ENCODE results near the gene CTR9. TPM values are rescaled to one million over a fixed set of nuclear protein-coding genes. Genes with fewer than 3 reads are reported as not detected.

Gene CTR9
- total RNA-seq, 8 experiments from 2014 or later: 19.8 to 55.0 (median 30.6) TPM

- Histone ChIP-seq H3K4me1 (replicated peaks in 1 of 2) (peaks cover 0 to 8% of the 10 kb centered on the region in 2 donors), H3K4me3 (no peak overlapping the region), H3K27ac (no peak overlapping the region)
- in situ Hi-C loops (cut with MboI; ENCODE audit: low pct_unique_long_range_greater_than_20kb in 2 of 9, low sequenced_read_pairs in 9 of 9, unreplicated experiment in 9 of 9): loop anchor here in 7 of 9 experiments (25.0 kb wide), 5 partner anchors 212 to 987 kb away; partner anchors contain the start of gene RNF141 (in 2 of the 7)
- no peak for ATAC-seq (replicated peaks in 6 of 8)
- WGBS, 10 experiments: 0 to 100% (median 79%) methylated on average over 1 to 2 of the region's 2 CpGs; no CpG with 5 or more reads in 2 of the 10 experiments
These were observed 1.6 kb upstream of the CTR9 start for GRCh38 chr11:10749476-10749875.

GRCh38 chr11:10751581-10751940 lies 515 bp downstream of the CTR9 start:
- Histone ChIP-seq H3K4me3 (peak overlapping the region; percentile 52 to 81 (median 61)), H3K27ac (peak overlapping the region; percentile 94 to 96), H3K4me1 (replicated peaks in 1 of 2) (peaks cover 0 to 8% of the 10 kb centered on the region in 2 donors)
- in situ Hi-C loops (cut with MboI; ENCODE audit: low pct_unique_long_range_greater_than_20kb in 2 of 9, low sequenced_read_pairs in 9 of 9, unreplicated experiment in 9 of 9): loop anchor here in 2 of 9 experiments (25.0 kb wide), 1 partner anchor 1036 kb away; no protein-coding TSS in a partner anchor
- ATAC-seq (replicated peaks in 6 of 8): peak in 7 of 8 experiments; percentile 5 to 19 (median 11)
- WGBS, 10 experiments: 0 to 3% (median 0%) methylated on average over 1 to 9 of the region's 14 CpGs; no CpG with 5 or more reads in 4 of the 10 experiments

GRCh38 chr11:10752061-10752460 lies 1.0 kb downstream of the CTR9 start:
- 0 to 86% (median 34%) methylated on average over 1 to 2 of the region's 2 CpGs; no CpG with 5 or more reads in 1 of the 10 experiments for WGBS, 10 experiments
- in situ Hi-C loops (cut with MboI; ENCODE audit: low pct_unique_long_range_greater_than_20kb in 2 of 9, low sequenced_read_pairs in 9 of 9, unreplicated experiment in 9 of 9): loop anchor here in 2 of 9 experiments (25.0 kb wide), 1 partner anchor 1035 kb away; no protein-coding TSS in a partner anchor
- Histone ChIP-seq H3K4me1 (replicated peaks in 1 of 2) (peaks cover 0 to 8% of the 10 kb centered on the region in 2 donors), H3K4me3 (peak overlapping the region; percentile 52 to 81 (median 61)), H3K27ac (no peak overlapping the region)
- ATAC-seq (replicated peaks in 6 of 8): no peak

GRCh38 chr11:10752486-10752885 lies 1.4 kb downstream of the CTR9 start:
- H3K27ac ChIP-seq: no peak overlapping the region
- H3K4me3 ChIP-seq: peak overlapping the region in 4 of 5 donors; percentile 52 to 81 (median 62)
- WGBS, 10 experiments: 37 to 93% (median 69%) methylated on average over 1 to 7 of the region's 7 CpGs
- in situ Hi-C loops (cut with MboI; ENCODE audit: low pct_unique_long_range_greater_than_20kb in 2 of 9, low sequenced_read_pairs in 9 of 9, unreplicated experiment in 9 of 9): loop anchor here in 2 of 9 experiments (25.0 kb wide), 1 partner anchor 1035 kb away; no protein-coding TSS in a partner anchor
- no peak for ATAC-seq (replicated peaks in 6 of 8)
- H3K4me1 ChIP-seq (replicated peaks in 1 of 2): peaks cover 0 to 8% of the 10 kb centered on the region in 2 donors

- in situ Hi-C loops (cut with MboI; ENCODE audit: low pct_unique_long_range_greater_than_20kb in 2 of 9, low sequenced_read_pairs in 9 of 9, unreplicated experiment in 9 of 9): loop anchor here in 2 of 9 experiments (25.0 kb wide), 1 partner anchor 1028 kb away; no protein-coding TSS in a partner anchor
These were observed 7.9 kb downstream of the CTR9 start for GRCh38 chr11:10758957-10759356.

GRCh38 chr11:10761085-10761698 lies 10.1 kb downstream of the CTR9 start:
- in situ Hi-C loops (cut with MboI; ENCODE audit: low pct_unique_long_range_greater_than_20kb in 2 of 9, low sequenced_read_pairs in 9 of 9, unreplicated experiment in 9 of 9): loop anchor here in 2 of 9 experiments (25.0 kb wide), 1 partner anchor 1026 kb away; no protein-coding TSS in a partner anchor
- Histone ChIP-seq H3K4me3 (no peak overlapping the region), H3K4me1 (replicated peaks in 1 of 2) (no peaks in the 10 kb centered on the region), H3K27ac (no peak overlapping the region)
- WGBS, 10 experiments: 14 to 100% (median 88%) methylated on average over 2 to 5 of the region's 6 CpGs; no CpG with 5 or more reads in 2 of the 10 experiments
- no peak for ATAC-seq (replicated peaks in 6 of 8)

More at GRCh38 chr11:10758957-10759356, 7.9 kb downstream of the CTR9 start:
- H3K27ac ChIP-seq: no peak overlapping the region
- 50 to 100% (median 100%) methylated on average over 1 of the region's 1 CpG; no CpG with 5 or more reads in 1 of the 10 experiments for whole genome bisulfite sequencing, 10 experiments
- H3K4me3 ChIP-seq: no peak overlapping the region
- peak in 4 of 8 experiments; percentile 23 to 61 (median 38) for ATAC-seq (replicated peaks in 6 of 8)
- H3K4me1 ChIP-seq (replicated peaks in 1 of 2): no peaks in the 10 kb centered on the region

- Histone ChIP-seq H3K4me1 (replicated peaks in 1 of 2) (no peaks in the 10 kb centered on the region), H3K27ac (no peak overlapping the region), H3K4me3 (no peak overlapping the region)
- no peak for ATAC-seq (replicated peaks in 6 of 8)
- in situ Hi-C loops (cut with MboI; ENCODE audit: low pct_unique_long_range_greater_than_20kb in 2 of 9, low sequenced_read_pairs in 9 of 9, unreplicated experiment in 9 of 9): loop anchor here in 2 of 9 experiments (25.0 kb wide), 1 partner anchor 1025 kb away; no protein-coding TSS in a partner anchor
These were observed 11.1 kb downstream of the CTR9 start for GRCh38 chr11:10762185-10762584.

GRCh38 chr11:10762913-10763421 lies 11.9 kb downstream of the CTR9 start:
- in situ Hi-C loops (cut with MboI; ENCODE audit: low pct_unique_long_range_greater_than_20kb in 2 of 9, low sequenced_read_pairs in 9 of 9, unreplicated experiment in 9 of 9): loop anchor here in 2 of 9 experiments (25.0 kb wide), 1 partner anchor 1024 kb away; no protein-coding TSS in a partner anchor
- Histone ChIP-seq H3K4me1 (replicated peaks in 1 of 2) (no peaks in the 10 kb centered on the region), H3K27ac (no peak overlapping the region), H3K4me3 (no peak overlapping the region)
- ATAC-seq (replicated peaks in 6 of 8): no peak
- WGBS, 10 experiments: 70 to 100% (median 92%) methylated on average over 1 to 4 of the region's 4 CpGs; no CpG with 5 or more reads in 1 of the 10 experiments

- no peak for ATAC-seq (replicated peaks in 6 of 8)
- no peak overlapping the region for H3K4me3 ChIP-seq
- in situ Hi-C loops (cut with MboI; ENCODE audit: low pct_unique_long_range_greater_than_20kb in 2 of 9, low sequenced_read_pairs in 9 of 9, unreplicated experiment in 9 of 9): loop anchor here in 2 of 9 experiments (25.0 kb wide), 1 partner anchor 1024 kb away; no protein-coding TSS in a partner anchor
- H3K27ac ChIP-seq: no peak overlapping the region
- no peaks in the 10 kb centered on the region for H3K4me1 ChIP-seq (replicated peaks in 1 of 2)
- 69 to 100% (median 88%) methylated on average over 2 to 4 of the region's 4 CpGs for WGBS, 10 experiments
These were observed 12.7 kb downstream of the CTR9 start for GRCh38 chr11:10763766-10764165.

GRCh38 chr11:10764412-10764811 lies 13.4 kb downstream of the CTR9 start:
- Histone ChIP-seq H3K27ac (no peak overlapping the region), H3K4me1 (replicated peaks in 1 of 2) (no peaks in the 10 kb centered on the region), H3K4me3 (no peak overlapping the region)
- in situ Hi-C loops (cut with MboI; ENCODE audit: low pct_unique_long_range_greater_than_20kb in 2 of 9, low sequenced_read_pairs in 9 of 9, unreplicated experiment in 9 of 9): loop anchor here in 2 of 9 experiments (25.0 kb wide), 1 partner anchor 1023 kb away; no protein-coding TSS in a partner anchor
- 80 to 100% (median 96%) methylated on average over 3 to 12 of the region's 12 CpGs for WGBS, 10 experiments
- ATAC-seq (replicated peaks in 6 of 8): no peak

- Histone ChIP-seq H3K4me3 (no peak overlapping the region), H3K27ac (no peak overlapping the region), H3K4me1 (replicated peaks in 1 of 2) (no peaks in the 10 kb centered on the region)
- 17 to 88% (median 52%) methylated on average over 1 to 2 of the region's 2 CpGs; no CpG with 5 or more reads in 2 of the 10 experiments for WGBS, 10 experiments
- peak in 7 of 8 experiments; percentile 35 to 74 (median 56) for ATAC-seq (replicated peaks in 6 of 8)
- in situ Hi-C loops (cut with MboI; ENCODE audit: low pct_unique_long_range_greater_than_20kb in 2 of 9, low sequenced_read_pairs in 9 of 9, unreplicated experiment in 9 of 9): loop anchor here in 3 of 9 experiments (10.0 to 25.0 kb wide), 2 partner anchors 1014 to 1017 kb away; no protein-coding TSS in a partner anchor
These were observed 19.7 kb downstream of the CTR9 start for GRCh38 chr11:10770626-10771254.

- ATAC-seq (replicated peaks in 6 of 8): no peak
- Histone ChIP-seq H3K27ac (no peak overlapping the region), H3K4me3 (no peak overlapping the region), H3K4me1 (replicated peaks in 1 of 2) (no peaks in the 10 kb centered on the region)
- in situ Hi-C loops (cut with MboI; ENCODE audit: low pct_unique_long_range_greater_than_20kb in 2 of 9, low sequenced_read_pairs in 9 of 9, unreplicated experiment in 9 of 9): loop anchor here in 3 of 9 experiments (10.0 to 25.0 kb wide), 2 partner anchors 1013 to 1016 kb away; no protein-coding TSS in a partner anchor
- 33 to 100% (median 100%) methylated on average over 1 of the region's 1 CpG for WGBS, 10 experiments
These were observed 20.4 kb downstream of the CTR9 start for GRCh38 chr11:10771457-10771856.

Data from motor neuron (in vitro differentiated cells).